HepG2 (cell line): ENCODE measurements around the gene HFM1. TPM values are rescaled to one million over a fixed set of nuclear protein-coding genes. Genes with fewer than 3 reads are reported as not detected.

ENCODE experiments used
- ATAC-seq: fragments of 200-7000 bp; cut with Tn5 transposase; 3 replicates; pipeline ENCODE4 v1.9.1; 2020; ENCODE audit warnings: mild to moderate bottlenecking, moderate library complexity
- BruUV-seq: library from RNA; stranded (reverse); fragments of 400-500 nt; replicated peaks from 2 replicates; lab custom pipeline; 2021; lab: Mats Ljungman, UMichigan
- CTCF ChIA-PET: fragments of 300-600 bp; formaldehyde crosslinking; extraction: SDS; loops from one replicate; lab custom pipeline; 2021; ENCODE audit warnings: low total read pairs, inconsistent platforms, low intra/inter-chr PET ratio; lab: Yijun Ruan, JAX
- POLR2A ChIA-PET: fragments of 350-600 bp; sonication (Branson Sonifier 250); formaldehyde crosslinking; loops from one replicate; lab custom pipeline; 2020; ENCODE audit warnings: antibody characterized with exemption, inconsistent platforms; lab: Yijun Ruan, JAX
- DNase-seq: peaks from one replicate; pipeline ENCODE4 v3.0.0-alpha.2; 2015; ENCODE audit warnings: low spot score
- FAIRE-seq: peaks from 3 replicates; lab custom pipeline; 2011; peaks lifted over from hg19 to GRCh38; lab: Jason Lieb, UNC
- H2AFZ ChIP-seq: one replicate; pipeline ENCODE4 v1.6.1; 2011; ENCODE audit warnings: low read length, inconsistent platforms
- H3K27ac ChIP-seq: fragments of 300-600 bp; 3 replicates; pipeline ENCODE4 v1.8.0; 2011; ENCODE audit warnings: mixed run types, mild to moderate bottlenecking, mixed read lengths, low read length, inconsistent platforms; ENCODE audit not compliant: insufficient read depth; ENCODE audit errors: extremely low read length
- H3K27me3 ChIP-seq, 2 experiments: fragments of 200-600 bp in 1 of 2; 2 replicates in 1 of 2; 3 replicates in 1 of 2; pipeline versions ENCODE4 v1.6.0 to v1.8.0; 2011; ENCODE audit warnings: low read length in 2 of 2, mild to moderate bottlenecking in 2 of 2, moderate library complexity in 2 of 2, inconsistent platforms in 1 of 2; ENCODE audit not compliant: insufficient read depth in 2 of 2, control insufficient read depth in 1 of 2
- H3K36me3 ChIP-seq, 2 experiments: fragments of 200-600 bp in 1 of 2; replicated peaks in 1 of 2; 2 replicates in 1 of 2; 3 replicates in 1 of 2; pipeline versions ENCODE4 v1.5.1 to v1.8.0; 2011; ENCODE audit warnings: low read length in 2 of 2, inconsistent platforms in 1 of 2; ENCODE audit not compliant: insufficient read depth in 2 of 2, control insufficient read depth in 1 of 2
- H3K4me1 ChIP-seq: 2 replicates; pipeline ENCODE4 v1.5.1; 2012; ENCODE audit warnings: low read length, inconsistent platforms; ENCODE audit not compliant: insufficient read depth
- H3K4me2 ChIP-seq: 2 replicates; pipeline ENCODE4 v1.6.0; 2011; ENCODE audit warnings: low read depth, low read length, inconsistent platforms
- H3K4me3 ChIP-seq, 3 experiments: fragments of 200-600 bp in 1 of 3; sonication (generic), shearing (Covaris generic) in 1 of 3; replicated peaks in 1 of 3; 2 replicates each; pipeline ENCODE4 v1.5.1; 2011 to 2016; ENCODE audit warnings: low read length in 3 of 3, inconsistent platforms in 2 of 3, low read depth in 2 of 3, mild to moderate bottlenecking in 2 of 3, control low read depth in 1 of 3, mixed read lengths in 1 of 3; ENCODE audit not compliant: insufficient read depth in 1 of 3
- H3K79me2 ChIP-seq: one replicate; pipeline ENCODE4 v1.6.1; 2011; ENCODE audit warnings: low read length, inconsistent platforms; ENCODE audit not compliant: insufficient read depth
- H3K9ac ChIP-seq: 2 replicates; pipeline ENCODE4 v1.6.0; 2011; ENCODE audit warnings: mild to moderate bottlenecking, low read depth, low read length, inconsistent platforms; ENCODE audit not compliant: insufficient read depth
- H3K9me3 ChIP-seq: 2 replicates; pipeline ENCODE4 v1.5.1; 2012; ENCODE audit warnings: mild to moderate bottlenecking, low read length
- H4K20me1 ChIP-seq: 2 replicates; pipeline ENCODE4 v1.6.0; 2011; ENCODE audit warnings: inconsistent platforms, mild to moderate bottlenecking, low read length, moderate library complexity; ENCODE audit not compliant: insufficient read depth
- TAF15 ChIP-seq: fragments of 200-400 bp; formaldehyde crosslinking; IDR thresholded peaks from one replicate; pipeline ENCODE4 v1.6.1; 2018; ENCODE audit warnings: mild to moderate bottlenecking, low read depth, low read length; ENCODE audit not compliant: poor library complexity, severe bottlenecking
- ZFP36L1 ChIP-seq: sonication (generic); formaldehyde crosslinking; IDR thresholded peaks from 2 replicates; pipeline ENCODE4 v1.8.0; 2022; ENCODE audit warnings: mild to moderate bottlenecking, missing genetic modification reagents, moderate library complexity
- ZNF180 ChIP-seq: sonication (generic); formaldehyde crosslinking; IDR thresholded peaks from 2 replicates; pipeline ENCODE4 v1.4.0; 2020; ENCODE audit warnings: low read depth, missing genetic modification reagents, borderline replicate concordance
- ZNF543 ChIP-seq: sonication (generic); formaldehyde crosslinking; IDR thresholded peaks from 2 replicates; pipeline ENCODE4 v1.4.0; 2020; ENCODE audit warnings: mild to moderate bottlenecking, missing genetic modification reagents
- WGBS: methylation state at CpG from one replicate; pipeline ENCODE4 v1.1.6; 2017; ENCODE audit warnings: low lambda C conversion rate; 5-methylcytosine and 5-hydroxymethylcytosine counted together
- in situ Hi-C: cut with HindIII; loops from 2 replicates; pipeline ENCODE4 v1.10.0; 2017; ENCODE audit warnings: low pct_unique_long_range_greater_than_20kb; ENCODE audit not compliant: extremely low pct_ligation_motif_present
- intact Hi-C: fragments of 100-400 bp; cut with micrococcal nuclease; formaldehyde crosslinking; loops from one replicate; pipeline ENCODE4 v1.10.0; 2022; ENCODE audit not compliant: unreplicated experiment
- polyA plus RNA-seq, 8 experiments: library from polyadenylated mRNA; depleted of rRNA in 3 of 8; stranded (reverse) in 7 of 8; unstranded in 1 of 8; fragments of >200 nt; fragmentation: Illumina TruSeq in 4 of 8; extraction: Trizol in 4 of 8; gene quantifications; 2 replicates each; pipeline versions ENCODE4 v1.2.1 to v1.2.3, GENCODE V29; 2011 to 2016; ENCODE audit warnings: low read depth in 4 of 8, missing spikeins in 1 of 8, mixed read lengths in 1 of 8; ENCODE audit not compliant: insufficient read depth in 1 of 8
- total RNA-seq, 5 experiments: library from RNA; depleted of rRNA; stranded (reverse); fragments of >200 nt; fragmentation: Illumina TruSeq; extraction: Trizol; gene quantifications; 2 replicates each; pipeline ENCODE4 v1.2.3, GENCODE V29; 2016; ENCODE audit warnings: low read depth in 1 of 5
- TF ChIP-seq, protein P1 (sequence below): sonication (generic); formaldehyde crosslinking; IDR thresholded peaks from 2 replicates; pipeline ENCODE4 v1.8.0; 2022; ENCODE audit warnings: missing genetic modification reagents, mild to moderate bottlenecking, borderline replicate concordance
- TF ChIP-seq, protein P2 (sequence below): sonication (generic); formaldehyde crosslinking; IDR thresholded peaks from 2 replicates; pipeline ENCODE4 v1.4.0; 2020; ENCODE audit warnings: low read depth, missing genetic modification reagents

The HFM1 gene
- total and polyA plus RNA-seq, 2 of the 13 experiments (the other 11 are each of a cell fraction or from before 2014, with no cell fraction given): 0.29 to 1.4 TPM

DNA sequence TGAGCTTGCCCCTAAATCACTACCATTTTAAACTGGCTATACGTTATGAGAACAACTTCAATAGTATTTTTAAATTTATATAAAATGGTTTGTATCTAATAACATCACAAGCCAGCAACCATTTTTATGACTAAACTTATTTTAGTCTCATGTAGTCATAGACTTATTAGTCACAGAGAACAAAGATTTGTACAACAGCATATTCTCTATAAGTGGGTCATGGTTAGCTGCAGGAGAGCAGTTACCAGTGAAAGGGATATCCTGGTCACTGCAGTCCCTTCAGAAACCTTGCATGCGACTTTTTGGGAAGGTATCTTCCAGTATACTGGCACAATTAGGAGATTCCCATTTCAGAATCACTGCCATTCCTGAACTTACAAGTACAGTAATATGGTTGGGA, 90.0 kb downstream of the HFM1 start:
- Histone ChIP-seq H3K79me2 (no peaks in the 10 kb centered on the region), H3K4me3 (no peak overlapping the region), H3K27me3 (no peaks in the 10 kb centered on the region; a peak in 1 of 5 replicates), H3K9me3 (peaks cover 3% of the 10 kb centered on the region), H3K9ac (no peak overlapping the region), H2AFZ (no peak overlapping the region), H3K4me2 (no peak overlapping the region), H3K36me3 (no peaks in the 10 kb centered on the region), H4K20me1 (no peaks in the 10 kb centered on the region), H3K27ac (no peak overlapping the region), H3K4me1 (no peaks in the 10 kb centered on the region)
- DNase-seq: no peak
- POLR2A ChIA-PET: no interaction called here
- intact Hi-C loops: no loop called here
- FAIRE-seq: no peak
- in situ Hi-C loops: no loop called here
- TF ChIP-seq, protein P1, sequence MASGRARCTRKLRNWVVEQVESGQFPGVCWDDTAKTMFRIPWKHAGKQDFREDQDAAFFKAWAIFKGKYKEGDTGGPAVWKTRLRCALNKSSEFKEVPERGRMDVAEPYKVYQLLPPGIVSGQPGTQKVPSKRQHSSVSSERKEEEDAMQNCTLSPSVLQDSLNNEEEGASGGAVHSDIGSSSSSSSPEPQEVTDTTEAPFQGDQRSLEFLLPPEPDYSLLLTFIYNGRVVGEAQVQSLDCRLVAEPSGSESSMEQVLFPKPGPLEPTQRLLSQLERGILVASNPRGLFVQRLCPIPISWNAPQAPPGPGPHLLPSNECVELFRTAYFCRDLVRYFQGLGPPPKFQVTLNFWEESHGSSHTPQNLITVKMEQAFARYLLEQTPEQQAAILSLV (CRISPR knock-in tag): no peak
- TF ChIP-seq ZFP36L1 (CRISPR knock-in tag): no peak
- no peak for TF ChIP-seq TAF15
- TF ChIP-seq, protein P2, sequence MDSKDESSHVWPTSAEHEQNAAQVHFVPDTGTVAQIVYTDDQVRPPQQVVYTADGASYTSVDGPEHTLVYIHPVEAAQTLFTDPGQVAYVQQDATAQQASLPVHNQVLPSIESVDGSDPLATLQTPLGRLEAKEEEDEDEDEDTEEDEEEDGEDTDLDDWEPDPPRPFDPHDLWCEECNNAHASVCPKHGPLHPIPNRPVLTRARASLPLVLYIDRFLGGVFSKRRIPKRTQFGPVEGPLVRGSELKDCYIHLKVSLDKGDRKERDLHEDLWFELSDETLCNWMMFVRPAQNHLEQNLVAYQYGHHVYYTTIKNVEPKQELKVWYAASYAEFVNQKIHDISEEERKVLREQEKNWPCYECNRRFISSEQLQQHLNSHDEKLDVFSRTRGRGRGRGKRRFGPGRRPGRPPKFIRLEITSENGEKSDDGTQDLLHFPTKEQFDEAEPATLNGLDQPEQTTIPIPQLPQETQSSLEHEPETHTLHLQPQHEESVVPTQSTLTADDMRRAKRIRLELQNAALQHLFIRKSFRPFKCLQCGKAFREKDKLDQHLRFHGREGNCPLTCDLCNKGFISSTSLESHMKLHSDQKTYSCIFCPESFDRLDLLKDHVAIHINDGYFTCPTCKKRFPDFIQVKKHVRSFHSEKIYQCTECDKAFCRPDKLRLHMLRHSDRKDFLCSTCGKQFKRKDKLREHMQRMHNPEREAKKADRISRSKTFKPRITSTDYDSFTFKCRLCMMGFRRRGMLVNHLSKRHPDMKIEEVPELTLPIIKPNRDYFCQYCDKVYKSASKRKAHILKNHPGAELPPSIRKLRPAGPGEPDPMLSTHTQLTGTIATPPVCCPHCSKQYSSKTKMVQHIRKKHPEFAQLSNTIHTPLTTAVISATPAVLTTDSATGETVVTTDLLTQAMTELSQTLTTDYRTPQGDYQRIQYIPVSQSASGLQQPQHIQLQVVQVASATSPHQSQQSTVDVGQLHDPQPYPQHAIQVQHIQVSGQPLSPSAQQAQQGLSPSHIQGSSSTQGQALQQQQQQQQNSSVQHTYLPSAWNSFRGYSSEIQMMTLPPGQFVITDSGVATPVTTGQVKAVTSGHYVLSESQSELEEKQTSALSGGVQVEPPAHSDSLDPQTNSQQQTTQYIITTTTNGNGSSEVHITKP: no peak
- no peak for TF ChIP-seq ZNF180 (CRISPR knock-in tag)
- TF ChIP-seq ZNF543 (CRISPR knock-in tag): no peak
- BruUV-seq: no TSS peak
- CTCF ChIA-PET: no interaction called here
- 12% methylated on average over 2 of the region's 2 CpGs for WGBS
- ATAC-seq: no peak
